HUES64 (cell line): ENCODE measurements around the gene MAP7D3.

ENCODE experiments used
- H3K27ac ChIP-seq: 2 replicates; pipeline ENCODE4 v1.7.0; 2013; ENCODE audit warnings: low read depth, low read length, inconsistent platforms
- H3K27me3 ChIP-seq: 2 replicates; pipeline ENCODE4 v1.6.1; 2013; ENCODE audit warnings: mild to moderate bottlenecking, low read length; ENCODE audit not compliant: insufficient read depth
- H3K36me3 ChIP-seq: 2 replicates; pipeline ENCODE4 v1.6.1; 2013; ENCODE audit warnings: mild to moderate bottlenecking, low read length; ENCODE audit not compliant: insufficient read depth
- H3K4me1 ChIP-seq: 2 replicates; pipeline ENCODE4 v1.6.1; 2013; ENCODE audit warnings: mild to moderate bottlenecking, low read length, moderate library complexity; ENCODE audit not compliant: insufficient read depth
- H3K4me3 ChIP-seq: 2 replicates; pipeline ENCODE4 v1.5.1; 2013; ENCODE audit warnings: mild to moderate bottlenecking, low read length, moderate library complexity
- H3K9ac ChIP-seq: 2 replicates; pipeline ENCODE4 v1.6.1; 2013; ENCODE audit warnings: mild to moderate bottlenecking, low read depth, low read length
- H3K9me3 ChIP-seq: 2 replicates; pipeline ENCODE4 v1.6.1; 2013; ENCODE audit warnings: low read depth, low read length; ENCODE audit not compliant: insufficient read depth
- WGBS: fragments of 150-250, 120-280 bp; methylation state at CpG from one replicate; pipeline ENCODE4 v1.1.7; 2013; ENCODE audit warnings: missing lambda C conversion rate; 5-methylcytosine and 5-hydroxymethylcytosine counted together

The MAP7D3 gene

GRCh38 chrX:136268051-136269048 lies 17.1 kb upstream of the MAP7D3 start:
- H3K36me3 ChIP-seq: no peaks in the 10 kb centered on the region
- 19% methylated on average over 3 of the region's 5 CpGs for WGBS
- H3K9me3 ChIP-seq: no peaks in the 10 kb centered on the region
- H3K9ac ChIP-seq: no peak overlapping the region
- H3K4me1 ChIP-seq: no peaks in the 10 kb centered on the region
- no peak overlapping the region for H3K4me3 ChIP-seq
- no peaks in the 10 kb centered on the region for H3K27me3 ChIP-seq
- no peak overlapping the region for H3K27ac ChIP-seq

- 94% methylated on average over 1 of the region's 1 CpG for WGBS
- no peaks in the 10 kb centered on the region for H3K4me1 ChIP-seq
- H3K4me3 ChIP-seq: no peak overlapping the region
- no peaks in the 10 kb centered on the region for H3K36me3 ChIP-seq
- H3K9me3 ChIP-seq: no peaks in the 10 kb centered on the region
- no peak overlapping the region for H3K27ac ChIP-seq
- H3K9ac ChIP-seq: no peak overlapping the region
- H3K27me3 ChIP-seq: no peaks in the 10 kb centered on the region
These were observed 15.6 kb upstream of the MAP7D3 start for GRCh38 chrX:136266828-136267227.

GRCh38 chrX:136262812-136263315 lies 11.7 kb upstream of the MAP7D3 start:
- WGBS: 80% methylated on average over 2 of the region's 7 CpGs
- Histone ChIP-seq H3K27me3 (no peaks in the 10 kb centered on the region), H3K9ac (no peak overlapping the region), H3K4me3 (no peak overlapping the region), H3K4me1 (no peaks in the 10 kb centered on the region), H3K36me3 (no peaks in the 10 kb centered on the region), H3K9me3 (no peaks in the 10 kb centered on the region), H3K27ac (no peak overlapping the region)

DNA sequence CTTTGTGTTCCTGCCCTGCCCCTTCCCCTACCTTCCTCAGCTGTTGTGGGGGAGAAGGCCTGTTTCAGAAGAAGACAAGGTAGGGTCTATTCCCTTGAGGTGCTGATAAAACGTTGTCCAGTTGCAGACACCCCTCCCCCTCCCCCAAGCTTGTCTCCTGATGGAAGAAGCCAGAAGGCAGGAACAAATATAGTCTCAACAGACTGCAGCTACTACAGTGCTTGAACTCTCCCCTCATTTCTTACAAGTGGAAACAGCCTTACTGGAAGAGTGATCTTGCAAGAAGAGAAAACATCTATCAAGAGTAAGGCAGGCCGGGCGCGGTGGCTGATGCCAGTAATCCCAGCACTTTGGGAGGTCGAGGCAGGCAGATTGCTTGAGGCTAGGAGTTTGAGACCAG lies 11.0 kb upstream of the MAP7D3 start:
- H3K4me3 ChIP-seq: no peak overlapping the region
- H3K9me3 ChIP-seq: no peaks in the 10 kb centered on the region
- H3K27me3 ChIP-seq: no peaks in the 10 kb centered on the region
- H3K4me1 ChIP-seq: no peaks in the 10 kb centered on the region
- no peaks in the 10 kb centered on the region for H3K36me3 ChIP-seq
- H3K9ac ChIP-seq: no peak overlapping the region
- 92% methylated on average over 4 of the region's 5 CpGs for WGBS
- no peak overlapping the region for H3K27ac ChIP-seq

DNA sequence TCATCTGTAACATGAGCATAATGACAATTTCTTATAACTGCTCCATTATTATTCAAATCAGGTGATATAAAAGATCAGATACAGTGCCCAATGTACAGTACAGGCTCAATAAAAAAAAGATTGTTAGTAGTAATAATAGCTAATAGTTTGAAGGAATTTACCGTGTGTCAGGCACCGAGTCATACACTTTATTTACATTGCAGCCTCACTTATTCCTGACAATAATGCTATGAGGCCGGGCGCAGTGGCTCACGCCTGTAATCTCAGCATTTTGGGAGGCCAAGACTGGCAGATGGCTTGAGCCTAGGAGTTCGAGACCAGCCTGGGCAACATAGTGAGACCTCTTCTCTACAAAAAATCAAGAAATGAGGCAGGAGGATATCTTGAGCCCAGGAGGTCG lies 10.1 kb upstream of the MAP7D3 start:
- no peaks in the 10 kb centered on the region for H3K27me3 ChIP-seq
- H3K4me3 ChIP-seq: no peak overlapping the region
- no peak overlapping the region for H3K9ac ChIP-seq
- no peaks in the 10 kb centered on the region for H3K4me1 ChIP-seq
- WGBS: 98% methylated on average over 6 of the region's 7 CpGs
- no peaks in the 10 kb centered on the region for H3K36me3 ChIP-seq
- H3K27ac ChIP-seq: no peak overlapping the region
- H3K9me3 ChIP-seq: no peaks in the 10 kb centered on the region

GRCh38 chrX:136260776-136261175 lies 9.6 kb upstream of the MAP7D3 start:
- no peak overlapping the region for H3K27ac ChIP-seq
- H3K9me3 ChIP-seq: no peaks in the 10 kb centered on the region

DNA sequence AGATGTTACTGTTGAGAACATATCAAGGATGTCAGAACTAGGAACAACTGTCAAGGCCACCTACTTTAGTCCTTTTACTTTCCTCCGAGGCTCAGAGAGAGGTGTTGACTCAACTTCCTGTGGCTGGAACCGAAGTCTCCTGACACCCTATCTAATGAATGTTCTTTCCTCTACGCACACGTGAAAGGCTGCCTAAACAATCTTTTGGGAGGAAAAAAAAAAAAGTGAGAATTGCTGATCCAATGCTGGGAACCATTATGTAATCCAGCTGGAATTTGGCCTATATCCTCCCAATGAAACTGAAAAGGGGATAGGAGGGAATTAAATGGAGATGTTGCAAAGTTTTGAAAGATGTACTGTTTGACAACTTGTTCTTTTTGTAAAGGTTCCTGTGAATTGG lies 8.3 kb upstream of the MAP7D3 start:
- H3K27ac ChIP-seq: no peak overlapping the region
- H3K36me3 ChIP-seq: no peaks in the 10 kb centered on the region
- H3K27me3 ChIP-seq: no peaks in the 10 kb centered on the region
- no peak overlapping the region for H3K9ac ChIP-seq
- H3K4me1 ChIP-seq: no peaks in the 10 kb centered on the region
- WGBS: 63% methylated on average over 3 of the region's 4 CpGs
- no peaks in the 10 kb centered on the region for H3K9me3 ChIP-seq
- H3K4me3 ChIP-seq: no peak overlapping the region

More at GRCh38 chrX:136260776-136261175, 9.6 kb upstream of the MAP7D3 start:
- Histone ChIP-seq H3K36me3 (no peaks in the 10 kb centered on the region), H3K4me1 (no peaks in the 10 kb centered on the region), H3K9ac (no peak overlapping the region), H3K4me3 (no peak overlapping the region), H3K27me3 (no peaks in the 10 kb centered on the region)

- H3K9me3 ChIP-seq: no peaks in the 10 kb centered on the region
- H3K27me3 ChIP-seq: no peaks in the 10 kb centered on the region
- no peaks in the 10 kb centered on the region for H3K36me3 ChIP-seq
- 97% methylated on average over 1 of the region's 1 CpG for WGBS
- H3K27ac ChIP-seq: no peak overlapping the region
- no peak overlapping the region for H3K9ac ChIP-seq
- no peak overlapping the region for H3K4me3 ChIP-seq
- H3K4me1 ChIP-seq: no peaks in the 10 kb centered on the region
These were observed 7.8 kb upstream of the MAP7D3 start for GRCh38 chrX:136258951-136259350.

DNA sequence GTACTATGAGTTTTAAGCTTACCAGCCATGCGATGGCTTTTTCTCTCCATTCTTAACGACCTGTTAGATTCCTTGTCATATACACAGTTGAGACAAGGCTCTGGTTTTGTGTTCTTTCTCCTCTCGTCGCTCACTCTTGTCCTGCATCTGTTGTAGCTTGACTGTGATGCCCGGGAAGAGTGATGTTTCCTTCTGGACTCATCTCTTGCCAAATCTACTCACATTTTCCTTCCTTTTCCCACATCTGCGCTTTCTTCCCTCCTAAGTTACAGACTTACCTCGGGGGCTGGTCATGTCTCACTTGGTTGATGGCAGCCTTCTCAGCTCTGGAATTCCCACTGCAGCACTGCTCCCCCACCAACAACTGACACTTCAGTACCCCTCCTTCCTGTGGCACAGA lies 4.8 kb upstream of the MAP7D3 start:
- H3K4me1 ChIP-seq: no peaks in the 10 kb centered on the region
- no peaks in the 10 kb centered on the region for H3K36me3 ChIP-seq
- no peak overlapping the region for H3K27ac ChIP-seq
- no peak overlapping the region for H3K9ac ChIP-seq
- H3K9me3 ChIP-seq: no peaks in the 10 kb centered on the region
- 67% methylated on average over 7 of the region's 7 CpGs for WGBS
- H3K27me3 ChIP-seq: no peaks in the 10 kb centered on the region
- no peak overlapping the region for H3K4me3 ChIP-seq

DNA sequence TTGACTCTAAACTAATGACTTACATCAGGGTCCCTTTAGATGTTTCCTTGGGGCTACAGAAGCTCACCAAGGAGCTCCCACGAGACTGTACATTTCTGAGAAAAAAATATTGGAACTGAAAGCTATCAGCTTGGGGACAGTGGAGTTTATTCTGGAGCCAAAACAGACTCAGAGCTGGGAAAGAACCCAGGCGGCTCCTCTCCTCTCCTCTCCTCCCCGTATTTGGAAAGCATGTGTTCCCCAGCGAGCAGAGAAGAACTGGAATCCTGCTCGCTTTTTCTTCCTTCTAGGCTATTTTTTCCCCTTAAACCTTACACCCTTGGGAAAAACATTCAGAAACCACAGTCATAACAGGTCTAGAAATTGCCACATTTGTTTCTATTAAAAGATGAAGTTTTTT lies 4.3 kb upstream of the MAP7D3 start:
- Histone ChIP-seq H3K4me3 (no peak overlapping the region), H3K36me3 (no peaks in the 10 kb centered on the region), H3K27ac (no peak overlapping the region), H3K27me3 (no peaks in the 10 kb centered on the region), H3K9me3 (no peaks in the 10 kb centered on the region), H3K4me1 (no peaks in the 10 kb centered on the region), H3K9ac (no peak overlapping the region)
- 90% methylated on average over 5 of the region's 5 CpGs for WGBS

DNA sequence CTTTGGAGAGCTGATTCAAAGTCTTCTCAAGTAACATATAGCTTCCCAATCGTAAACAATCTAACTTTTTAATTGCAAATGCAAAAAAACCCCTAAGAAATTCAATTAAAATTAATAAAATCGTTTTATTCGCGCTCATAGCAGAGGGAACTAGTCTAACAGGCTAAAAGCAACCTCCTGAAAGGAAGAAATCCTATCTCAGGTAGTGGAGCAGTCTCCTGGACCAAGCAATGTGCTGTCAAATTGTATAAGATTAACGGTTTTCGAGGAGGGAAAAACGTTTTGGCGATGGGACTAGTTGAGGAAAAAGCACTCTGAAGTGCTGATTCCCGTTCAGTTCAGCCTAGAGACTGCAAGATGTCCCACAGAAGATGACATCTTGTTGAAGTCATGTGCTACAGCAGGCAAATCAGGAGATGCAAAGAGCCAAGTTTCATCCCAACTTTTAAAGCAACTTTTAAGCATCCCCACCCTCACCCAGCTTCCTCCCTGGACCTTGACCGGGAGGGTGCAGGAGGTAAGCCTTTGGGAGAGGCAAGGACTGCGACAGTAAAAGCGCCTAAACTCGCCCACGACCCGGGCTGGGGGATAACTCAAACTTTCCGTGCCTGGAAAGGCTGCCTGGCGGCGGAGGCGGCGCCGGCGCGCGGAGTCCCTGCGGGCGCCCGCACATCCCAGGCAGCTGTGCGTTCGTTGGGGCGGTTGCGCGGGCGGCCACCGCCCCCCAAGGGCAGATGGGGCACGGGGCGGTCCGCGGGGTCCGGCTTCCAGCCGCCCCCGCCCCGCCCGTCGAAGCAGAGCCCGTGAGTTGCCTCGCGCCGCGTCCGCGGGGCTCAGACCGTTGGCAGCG lies 784 bp downstream of the MAP7D3 start:
- Histone ChIP-seq H3K27me3 (no peaks in the 10 kb centered on the region), H3K9me3 (no peaks in the 10 kb centered on the region), H3K4me1 (no peaks in the 10 kb centered on the region; the same call in 1 of the 2 replicates), H3K4me3 (peak overlapping the region; percentile 71), H3K9ac (peak overlapping the region; percentile 79), H3K36me3 (0 out of 2 replicates have a peak, but pooled peaks cover 2% of the 10 kb centered on the region), H3K27ac (no peak overlapping the region)
- WGBS: 5% methylated on average over 53 of the region's 53 CpGs
